ENCODE measurements around the gene TRIM62.

- no peak for TF ChIP-seq POLR2A (IDR thresholded peaks at IDR 0.05; ENCODE audit: low read depth, low read length)
- TF ChIP-seq POLR2AphosphoS5 (IDR thresholded peaks at IDR 0.05; ENCODE audit: low read depth, low read length), result no peak
- TF ChIP-seq TAF1 (IDR thresholded peaks at IDR 0.05; ENCODE audit: low read depth, low read length), result no peak
- TF ChIP-seq POU2F2 (IDR thresholded peaks at IDR 0.05; ENCODE audit: low read depth, low read length), result no peak
- TF ChIP-seq PAX5 (IDR thresholded peaks at IDR 0.05; ENCODE audit: insufficient read depth, low read length, severe bottlenecking), result no peak
- TF ChIP-seq SPI1 (IDR thresholded peaks at IDR 0.05; ENCODE audit: low read depth, low read length), result no peak
These were observed 19.7 kb downstream of the TRIM62 start for GRCh38 chr1:33162141-33162540.

Measured in GM12891 (cell line).